MCF 10A (cell line): Measurements from ENCODE around the gene C4BPA. TPM values are rescaled to one million over a fixed set of nuclear protein-coding genes. Genes with fewer than 3 reads are reported as not detected.

Experiments used
- BruUV-seq: library from RNA; stranded (reverse); fragments of 400-500 nt; replicated peaks from 2 replicates; lab custom pipeline; 2021; lab: Mats Ljungman, UMichigan
- CTCF ChIA-PET: fragments of 300-600 bp; sonication (Branson Sonifier 250); formaldehyde crosslinking; extraction: SDS; loops from one replicate; lab custom pipeline; 2021; ENCODE audit warnings: antibody characterized with exemption, inconsistent platforms; lab: Yijun Ruan, JAX
- POLR2A ChIA-PET: fragments of 300-600, 350-650 bp; sonication (Branson Sonifier 250); formaldehyde crosslinking; extraction: SDS; loops from one replicate; lab custom pipeline; 2020; ENCODE audit warnings: antibody characterized with exemption, inconsistent platforms; lab: Yijun Ruan, JAX
- DNase-seq: peaks from one replicate; pipeline ENCODE4 v3.0.0-alpha.2; 2018; ENCODE audit not compliant: unreplicated experiment
- H3K27ac Mint-ChIP-seq: one replicate; pipeline ENCODE4 v1.8.0; 2022; ENCODE audit warnings: mild to moderate bottlenecking, low read depth, mixed read lengths; ENCODE audit not compliant: unreplicated experiment
- H3K27me3 Mint-ChIP-seq: one replicate; pipeline ENCODE4 v1.8.0; 2022; ENCODE audit warnings: mixed read lengths; ENCODE audit not compliant: insufficient read depth, unreplicated experiment
- H3K36me3 Mint-ChIP-seq: one replicate; pipeline ENCODE4 v1.8.0; 2022; ENCODE audit warnings: mild to moderate bottlenecking, moderate library complexity, mixed read lengths; ENCODE audit not compliant: insufficient read depth, unreplicated experiment
- H3K4me1 Mint-ChIP-seq: one replicate; pipeline ENCODE4 v1.8.0; 2022; ENCODE audit warnings: mixed read lengths; ENCODE audit not compliant: insufficient read depth, unreplicated experiment
- H3K4me3 Mint-ChIP-seq: one replicate; pipeline ENCODE4 v1.8.0; 2022; ENCODE audit warnings: mild to moderate bottlenecking, moderate library complexity, mixed read lengths; ENCODE audit not compliant: unreplicated experiment
- H3K9me3 Mint-ChIP-seq: one replicate; pipeline ENCODE4 v1.8.0; 2022; ENCODE audit warnings: mixed read lengths; ENCODE audit not compliant: unreplicated experiment
- intact Hi-C: fragments of 100-400 bp; cut with micrococcal nuclease; formaldehyde crosslinking; loops from 2 replicates; pipeline ENCODE4 v1.14.1; 2022
- total RNA-seq: library from RNA; stranded (reverse); gene quantifications from 2 replicates; pipeline ENCODE4 v1.2.3, GENCODE V29; 2022
- TF ChIP-seq, protein P1 (sequence below): fragments of 200-600 bp; IDR thresholded peaks from one replicate; pipeline ENCODE4 v1.8.0; 2022; ENCODE audit warnings: antibody characterized with exemption, mild to moderate bottlenecking; ENCODE audit not compliant: unreplicated experiment

C4BPA gene
- total RNA-seq, 1 experiment from 2014 or later: not detected

DNA sequence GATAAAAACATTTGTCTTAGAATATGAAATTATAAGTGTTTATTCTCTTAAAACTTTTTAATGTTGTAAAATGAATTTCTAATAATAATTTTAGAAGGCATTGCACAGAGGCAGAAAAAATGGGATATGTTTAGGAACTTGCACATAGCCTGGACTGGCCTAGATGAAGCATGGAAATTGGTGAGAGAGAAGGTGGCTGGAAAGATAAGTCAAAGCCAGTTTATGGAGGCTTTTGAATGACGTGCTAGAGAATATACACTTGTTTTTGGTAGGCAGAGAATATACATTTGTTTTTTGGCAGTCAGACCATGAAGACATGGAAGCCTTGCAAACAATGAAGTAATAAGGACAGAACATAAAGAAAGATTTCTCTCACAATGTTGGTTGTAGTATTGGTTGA is 2.3 kb upstream of the C4BPA start:
- Mint-ChIP-seq H3K4me3 (no peak overlapping the region), H3K36me3 (no peaks in the 10 kb centered on the region), H3K9me3 (no peaks in the 10 kb centered on the region), H3K4me1 (no peaks in the 10 kb centered on the region), H3K27ac (no peak overlapping the region), H3K27me3 (peaks cover 27% of the 10 kb centered on the region)
- intact Hi-C loops: no loop called here
- TF ChIP-seq, protein P1, sequence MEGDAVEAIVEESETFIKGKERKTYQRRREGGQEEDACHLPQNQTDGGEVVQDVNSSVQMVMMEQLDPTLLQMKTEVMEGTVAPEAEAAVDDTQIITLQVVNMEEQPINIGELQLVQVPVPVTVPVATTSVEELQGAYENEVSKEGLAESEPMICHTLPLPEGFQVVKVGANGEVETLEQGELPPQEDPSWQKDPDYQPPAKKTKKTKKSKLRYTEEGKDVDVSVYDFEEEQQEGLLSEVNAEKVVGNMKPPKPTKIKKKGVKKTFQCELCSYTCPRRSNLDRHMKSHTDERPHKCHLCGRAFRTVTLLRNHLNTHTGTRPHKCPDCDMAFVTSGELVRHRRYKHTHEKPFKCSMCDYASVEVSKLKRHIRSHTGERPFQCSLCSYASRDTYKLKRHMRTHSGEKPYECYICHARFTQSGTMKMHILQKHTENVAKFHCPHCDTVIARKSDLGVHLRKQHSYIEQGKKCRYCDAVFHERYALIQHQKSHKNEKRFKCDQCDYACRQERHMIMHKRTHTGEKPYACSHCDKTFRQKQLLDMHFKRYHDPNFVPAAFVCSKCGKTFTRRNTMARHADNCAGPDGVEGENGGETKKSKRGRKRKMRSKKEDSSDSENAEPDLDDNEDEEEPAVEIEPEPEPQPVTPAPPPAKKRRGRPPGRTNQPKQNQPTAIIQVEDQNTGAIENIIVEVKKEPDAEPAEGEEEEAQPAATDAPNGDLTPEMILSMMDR: no peak
- BruUV-seq: no TSS peak
- CTCF ChIA-PET: interaction anchor here (0.9 to 1.5 kb wide), 2 partner anchors 26 to 304 kb away, joined by 4 read pairs; no protein-coding TSS in a partner anchor
- POLR2A ChIA-PET: no interaction called here
- no peak for DNase-seq

- TF ChIP-seq, protein P1: no peak
- BruUV-seq: no TSS peak
- no peak overlapping the region for H3K4me3 Mint-ChIP-seq
- intact Hi-C loops: no loop called here
- H3K9me3 Mint-ChIP-seq: no peaks in the 10 kb centered on the region
- no peaks in the 10 kb centered on the region for H3K36me3 Mint-ChIP-seq
- peaks cover 31% of the 10 kb centered on the region for H3K27me3 Mint-ChIP-seq
- no peak overlapping the region for H3K27ac Mint-ChIP-seq
- H3K4me1 Mint-ChIP-seq: no peaks in the 10 kb centered on the region
- no peak for DNase-seq
- POLR2A ChIA-PET: no interaction called here
- CTCF ChIA-PET: interaction anchor here (0.6 to 3.0 kb wide), 3 partner anchors 18 to 184 kb away, joined by 4 to 11 read pairs (median 4); no protein-coding TSS in a partner anchor
Measured at GRCh38 chr1:207102146-207102545, 1.9 kb upstream of the C4BPA start.

GRCh38 chr1:207102659-207103058 is 1.4 kb upstream of the C4BPA start:
- H3K27me3 Mint-ChIP-seq: peaks cover 37% of the 10 kb centered on the region
- H3K27ac Mint-ChIP-seq: no peak overlapping the region
- no peak for DNase-seq
- TF ChIP-seq, protein P1: no peak
- H3K4me1 Mint-ChIP-seq: no peaks in the 10 kb centered on the region
- intact Hi-C loops: no loop called here
- no peak overlapping the region for H3K4me3 Mint-ChIP-seq
- CTCF ChIA-PET: interaction anchor here (0.6 to 3.0 kb wide), 3 partner anchors 19 to 184 kb away, joined by 4 to 11 read pairs (median 4); no protein-coding TSS in a partner anchor
- H3K36me3 Mint-ChIP-seq: no peaks in the 10 kb centered on the region
- POLR2A ChIA-PET: interaction anchor here (0.5 kb wide), 1 partner anchor 57 kb away, joined by 4 read pairs; no protein-coding TSS in a partner anchor
- H3K9me3 Mint-ChIP-seq: no peaks in the 10 kb centered on the region
- no TSS peak for BruUV-seq

- H3K36me3 Mint-ChIP-seq: no peaks in the 10 kb centered on the region
- intact Hi-C loops: no loop called here
- no peaks in the 10 kb centered on the region for H3K4me1 Mint-ChIP-seq
- ChIA-PET CTCF (no interaction called here), POLR2A (no interaction called here)
- no peak overlapping the region for H3K4me3 Mint-ChIP-seq
- no peak for DNase-seq
- peaks cover 35% of the 10 kb centered on the region for H3K27me3 Mint-ChIP-seq
- no TSS peak for BruUV-seq
- H3K27ac Mint-ChIP-seq: no peak overlapping the region
- TF ChIP-seq, protein P1: no peak
- H3K9me3 Mint-ChIP-seq: no peaks in the 10 kb centered on the region
Measured at GRCh38 chr1:207109004-207109403, 5.0 kb downstream of the C4BPA start.
